ENCODE results near the gene MYO9A.

MYO9A gene

GRCh38 chr15:71811752-71812735 is 305.9 kb downstream of the MYO9A start (continued):
- TF ChIP-seq, protein P1, sequence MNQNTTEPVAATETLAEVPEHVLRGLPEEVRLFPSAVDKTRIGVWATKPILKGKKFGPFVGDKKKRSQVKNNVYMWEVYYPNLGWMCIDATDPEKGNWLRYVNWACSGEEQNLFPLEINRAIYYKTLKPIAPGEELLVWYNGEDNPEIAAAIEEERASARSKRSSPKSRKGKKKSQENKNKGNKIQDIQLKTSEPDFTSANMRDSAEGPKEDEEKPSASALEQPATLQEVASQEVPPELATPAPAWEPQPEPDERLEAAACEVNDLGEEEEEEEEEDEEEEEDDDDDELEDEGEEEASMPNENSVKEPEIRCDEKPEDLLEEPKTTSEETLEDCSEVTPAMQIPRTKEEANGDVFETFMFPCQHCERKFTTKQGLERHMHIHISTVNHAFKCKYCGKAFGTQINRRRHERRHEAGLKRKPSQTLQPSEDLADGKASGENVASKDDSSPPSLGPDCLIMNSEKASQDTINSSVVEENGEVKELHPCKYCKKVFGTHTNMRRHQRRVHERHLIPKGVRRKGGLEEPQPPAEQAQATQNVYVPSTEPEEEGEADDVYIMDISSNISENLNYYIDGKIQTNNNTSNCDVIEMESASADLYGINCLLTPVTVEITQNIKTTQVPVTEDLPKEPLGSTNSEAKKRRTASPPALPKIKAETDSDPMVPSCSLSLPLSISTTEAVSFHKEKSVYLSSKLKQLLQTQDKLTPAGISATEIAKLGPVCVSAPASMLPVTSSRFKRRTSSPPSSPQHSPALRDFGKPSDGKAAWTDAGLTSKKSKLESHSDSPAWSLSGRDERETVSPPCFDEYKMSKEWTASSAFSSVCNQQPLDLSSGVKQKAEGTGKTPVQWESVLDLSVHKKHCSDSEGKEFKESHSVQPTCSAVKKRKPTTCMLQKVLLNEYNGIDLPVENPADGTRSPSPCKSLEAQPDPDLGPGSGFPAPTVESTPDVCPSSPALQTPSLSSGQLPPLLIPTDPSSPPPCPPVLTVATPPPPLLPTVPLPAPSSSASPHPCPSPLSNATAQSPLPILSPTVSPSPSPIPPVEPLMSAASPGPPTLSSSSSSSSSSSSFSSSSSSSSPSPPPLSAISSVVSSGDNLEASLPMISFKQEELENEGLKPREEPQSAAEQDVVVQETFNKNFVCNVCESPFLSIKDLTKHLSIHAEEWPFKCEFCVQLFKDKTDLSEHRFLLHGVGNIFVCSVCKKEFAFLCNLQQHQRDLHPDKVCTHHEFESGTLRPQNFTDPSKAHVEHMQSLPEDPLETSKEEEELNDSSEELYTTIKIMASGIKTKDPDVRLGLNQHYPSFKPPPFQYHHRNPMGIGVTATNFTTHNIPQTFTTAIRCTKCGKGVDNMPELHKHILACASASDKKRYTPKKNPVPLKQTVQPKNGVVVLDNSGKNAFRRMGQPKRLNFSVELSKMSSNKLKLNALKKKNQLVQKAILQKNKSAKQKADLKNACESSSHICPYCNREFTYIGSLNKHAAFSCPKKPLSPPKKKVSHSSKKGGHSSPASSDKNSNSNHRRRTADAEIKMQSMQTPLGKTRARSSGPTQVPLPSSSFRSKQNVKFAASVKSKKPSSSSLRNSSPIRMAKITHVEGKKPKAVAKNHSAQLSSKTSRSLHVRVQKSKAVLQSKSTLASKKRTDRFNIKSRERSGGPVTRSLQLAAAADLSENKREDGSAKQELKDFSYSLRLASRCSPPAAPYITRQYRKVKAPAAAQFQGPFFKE (tag by site-specific recombination; IDR thresholded peaks at IDR 0.05; ENCODE audit: borderline replicate concordance): no peak
- TF ChIP-seq ZNF571 (tag by site-specific recombination; IDR thresholded peaks at IDR 0.05) (no peak), ZIC2 (tag by site-specific recombination; IDR thresholded peaks at IDR 0.05) (peak; percentile 93), EGR2 (tag by site-specific recombination; IDR thresholded peaks at IDR 0.05; ENCODE audit: low read depth) (peak; percentile 74), ZNF548 (tag by site-specific recombination; IDR thresholded peaks at IDR 0.05) (no peak), ZNF239 (tag by site-specific recombination; IDR thresholded peaks at IDR 0.05) (no peak), ZNF624 (tag by site-specific recombination; IDR thresholded peaks at IDR 0.05) (no peak), ZNF777 (tag by site-specific recombination; IDR thresholded peaks at IDR 0.05; ENCODE audit: borderline replicate concordance) (no peak), ZNF76 (tag by site-specific recombination; IDR thresholded peaks at IDR 0.05; ENCODE audit: borderline replicate concordance, low read depth) (no peak), ZNF626 (tag by site-specific recombination; IDR thresholded peaks at IDR 0.05) (no peak), ZNF623 (tag by site-specific recombination; IDR thresholded peaks at IDR 0.05) (no peak), ZNF596 (tag by site-specific recombination; IDR thresholded peaks at IDR 0.05) (no peak), ZNF621 (tag by site-specific recombination; IDR thresholded peaks at IDR 0.05) (no peak)
- TF ChIP-seq, protein P2, sequence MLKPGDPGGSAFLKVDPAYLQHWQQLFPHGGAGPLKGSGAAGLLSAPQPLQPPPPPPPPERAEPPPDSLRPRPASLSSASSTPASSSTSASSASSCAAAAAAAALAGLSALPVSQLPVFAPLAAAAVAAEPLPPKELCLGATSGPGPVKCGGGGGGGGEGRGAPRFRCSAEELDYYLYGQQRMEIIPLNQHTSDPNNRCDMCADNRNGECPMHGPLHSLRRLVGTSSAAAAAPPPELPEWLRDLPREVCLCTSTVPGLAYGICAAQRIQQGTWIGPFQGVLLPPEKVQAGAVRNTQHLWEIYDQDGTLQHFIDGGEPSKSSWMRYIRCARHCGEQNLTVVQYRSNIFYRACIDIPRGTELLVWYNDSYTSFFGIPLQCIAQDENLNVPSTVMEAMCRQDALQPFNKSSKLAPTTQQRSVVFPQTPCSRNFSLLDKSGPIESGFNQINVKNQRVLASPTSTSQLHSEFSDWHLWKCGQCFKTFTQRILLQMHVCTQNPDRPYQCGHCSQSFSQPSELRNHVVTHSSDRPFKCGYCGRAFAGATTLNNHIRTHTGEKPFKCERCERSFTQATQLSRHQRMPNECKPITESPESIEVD (tag by site-specific recombination; IDR thresholded peaks at IDR 0.05): no peak

- no peak overlapping the region for H3K4me3 ChIP-seq (ENCODE audit: low read depth, low read length)
- H3K27ac ChIP-seq (ENCODE audit: extremely low read depth, low read depth, low read length): no peak overlapping the region
- ChIA-PET CTCF (interaction anchor here (0.6 kb wide), 1 partner anchor 1851 kb away, joined by 4 read pairs; no protein-coding TSS in a partner anchor), POLR2A (no interaction called here)
- TF ChIP-seq EGR2 (tag by site-specific recombination; IDR thresholded peaks at IDR 0.05; ENCODE audit: low read depth): peak; percentile 33; the same call in 1 of the 2 replicates
- TF ChIP-seq, protein P3, sequence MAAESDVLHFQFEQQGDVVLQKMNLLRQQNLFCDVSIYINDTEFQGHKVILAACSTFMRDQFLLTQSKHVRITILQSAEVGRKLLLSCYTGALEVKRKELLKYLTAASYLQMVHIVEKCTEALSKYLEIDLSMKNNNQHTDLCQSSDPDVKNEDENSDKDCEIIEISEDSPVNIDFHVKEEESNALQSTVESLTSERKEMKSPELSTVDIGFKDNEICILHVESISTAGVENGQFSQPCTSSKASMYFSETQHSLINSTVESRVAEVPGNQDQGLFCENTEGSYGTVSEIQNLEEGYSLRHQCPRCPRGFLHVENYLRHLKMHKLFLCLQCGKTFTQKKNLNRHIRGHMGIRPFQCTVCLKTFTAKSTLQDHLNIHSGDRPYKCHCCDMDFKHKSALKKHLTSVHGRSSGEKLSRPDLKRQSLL (tag by site-specific recombination; IDR thresholded peaks at IDR 0.05): peak; percentile 65; the same call in 1 of the 2 replicates
- TF ChIP-seq HOXC10 (CRISPR knock-in tag; IDR thresholded peaks at IDR 0.05): no peak
- H3K4me1 ChIP-seq (ENCODE audit: control insufficient read depth, insufficient read depth, low read length): peaks cover 11% of the 10 kb centered on the region
- no peaks in the 10 kb centered on the region for H3K36me3 ChIP-seq (ENCODE audit: control insufficient read depth in 2 of 2, insufficient read depth in 1 of 2, low read length in 2 of 2)
- no peaks in the 10 kb centered on the region for H3K9me3 ChIP-seq (ENCODE audit: control insufficient read depth, insufficient read depth, low read depth, low read length)
Measured at GRCh38 chr15:71811036-71811736, 306.8 kb downstream of the MYO9A start.
